Melanocyte of skin (primary cell): ENCODE data around the gene ZNF839. TPM values are rescaled to one million over a fixed set of nuclear protein-coding genes. Genes with fewer than 3 reads are reported as not detected.

Experiments used
- total RNA-seq, 2 donors: library from RNA; depleted of rRNA; stranded (reverse); fragments of >200 nt; gene quantifications; 2 replicates each; pipeline ENCODE4 v1.2.3, GENCODE V29; 2012

Gene ZNF839
- total RNA-seq, result 10 to 100 TPM; 10.7 to 13.4 TPM

GRCh38 chr14:102319351-102320032 is at the start of gene ZNF839:
ZNF839 (plus strand) TSS chr14:102319746; CDS start chr14:102319766, 20 bp downstream.

GRCh38 chr14:102304611-102305506 is 14.7 kb upstream of the ZNF839 start, which contains the start of gene MOK:
MOK (minus strand) TSS chr14:102305164; CDS start chr14:102304968, 196 bp downstream.

DNA sequence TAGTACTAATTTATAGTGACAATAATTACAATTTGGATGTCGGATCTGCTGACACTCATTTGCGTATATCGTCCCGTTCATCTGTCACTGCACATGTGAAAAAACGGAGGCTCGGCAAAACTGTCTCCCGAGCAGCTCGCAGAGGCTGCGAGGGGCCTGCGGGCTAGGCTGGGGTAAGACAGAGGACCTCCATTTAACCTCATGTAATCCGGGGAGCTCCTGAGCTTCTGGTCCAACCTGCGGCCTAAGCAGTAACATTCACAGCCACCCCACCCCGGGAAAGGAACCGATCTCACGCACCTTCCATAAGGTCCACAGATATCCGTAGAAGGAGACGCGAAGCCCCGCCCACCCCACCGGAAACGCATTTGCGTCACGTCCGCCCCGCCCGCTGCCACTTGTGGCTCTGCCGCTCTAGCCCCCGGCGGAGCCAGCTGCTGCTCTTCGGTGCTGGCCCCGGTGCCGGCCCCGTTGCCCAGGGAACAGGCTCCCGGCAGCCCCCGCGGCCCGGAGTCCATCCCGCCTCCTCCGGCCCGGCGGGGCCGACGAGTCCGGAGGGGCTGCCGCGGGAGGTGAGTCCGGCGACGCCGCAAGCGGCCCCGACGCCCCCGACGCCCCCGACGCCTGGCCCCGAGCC is 43.1 kb downstream of the ZNF839 start, which contains the start of the genes CINP and TECPR2:
Gene CINP (minus strand): TSS at position 346 of the 637 bp plus-strand sequence. CDS start 39 bp downstream, at position 307.
Gene TECPR2 (plus strand): TSS at position 397 of the 637 bp plus-strand sequence. CDS start 13,781 bp downstream, outside the sequence.

Other genes with a start within 250 kb of the ZNF839 start
- 100 to 1,000 TPM; 365 to 595 TPM for gene HSP90AA1, start 232.7 kb upstream of the ZNF839 start, total RNA-seq
- 10 to 100 TPM; 13.8 to 15.7 TPM for gene WDR20, start 179.8 kb upstream of the ZNF839 start, total RNA-seq
- gene MOK, start 14.6 kb upstream of the ZNF839 start, total RNA-seq, result 10 to 100 TPM; 39.3 to 89.5 TPM
- 10 to 100 TPM; 49.2 to 76.9 TPM for gene CINP, start 43.1 kb downstream of the ZNF839 start, total RNA-seq
- 10 to 100 TPM; 25.0 to 59.2 TPM for gene TECPR2, start 43.2 kb downstream of the ZNF839 start, total RNA-seq
- 100 to 1,000 TPM in 1 of 2 donors, 10 to 100 TPM in 1; 99.8 to 106 TPM for gene ANKRD9, start 190.0 kb downstream of the ZNF839 start, total RNA-seq